H1 (cell line): ENCODE data around the gene SAMD4A. TPM values are rescaled to one million over a fixed set of nuclear protein-coding genes. Genes with fewer than 3 reads are reported as not detected.

Source experiments
- CTCF ChIA-PET: fragments of 300-600 bp; sonication (Branson Sonifier 250); formaldehyde crosslinking; loops from one replicate; lab custom pipeline; 2021; ENCODE audit not compliant: partially characterized antibody; lab: Charles Lee
- POLR2A ChIA-PET: fragments of 300-600 bp; sonication (Branson Sonifier 250); formaldehyde crosslinking; loops from one replicate; lab custom pipeline; 2021; ENCODE audit warnings: inconsistent platforms; ENCODE audit not compliant: partially characterized antibody; lab: Charles Lee
- DNase-seq, 2 experiments: peaks; one replicate each; pipeline versions ENCODE4 v3.0.0 to v3.0.0-alpha.2; 2010 to 2022; ENCODE audit warnings: low spot score in 2 of 2, low read depth in 1 of 2, mixed read lengths in 1 of 2
- FAIRE-seq: peaks from 2 replicates; lab custom pipeline; 2011; peaks lifted over from hg19 to GRCh38; lab: Jason Lieb, UNC
- H2AFZ ChIP-seq: 2 replicates; pipeline ENCODE4 v1.8.1; 2012; ENCODE audit warnings: low read length, inconsistent platforms
- H2AK5ac ChIP-seq: 2 replicates; pipeline ENCODE4 v1.6.1; 2013; ENCODE audit warnings: low read depth, low read length
- H2BK120ac ChIP-seq: replicated peaks from 2 replicates; pipeline ENCODE3; 2013; ENCODE audit warnings: low read depth, low read length, inconsistent platforms
- H2BK12ac ChIP-seq: 2 replicates; pipeline ENCODE4 v1.6.1; 2013; ENCODE audit warnings: low read depth, low read length
- H2BK15ac ChIP-seq: 2 replicates; pipeline ENCODE4 v1.6.1; 2013; ENCODE audit warnings: low read length
- H2BK20ac ChIP-seq: 2 replicates; pipeline ENCODE4 v1.6.1; 2013; ENCODE audit warnings: low read length
- H2BK5ac ChIP-seq: 2 replicates; pipeline ENCODE4 v1.6.1; 2013; ENCODE audit warnings: low read depth, low read length
- H3K14ac ChIP-seq: 2 replicates; pipeline ENCODE4 v1.6.1; 2013; ENCODE audit warnings: inconsistent platforms; ENCODE audit not compliant: insufficient read length
- H3K18ac ChIP-seq: 2 replicates; pipeline ENCODE4 v1.6.1; 2013; ENCODE audit warnings: low read length; ENCODE audit errors: extremely low read depth
- H3K23ac ChIP-seq: 2 replicates; pipeline ENCODE4 v1.6.1; 2013; ENCODE audit warnings: inconsistent platforms; ENCODE audit not compliant: insufficient read length
- H3K23me2 ChIP-seq: 2 replicates; pipeline ENCODE4 v1.6.1; 2013; ENCODE audit warnings: low read depth, low read length
- H3K27ac ChIP-seq: 2 replicates; pipeline ENCODE4 v1.6.1; 2011; ENCODE audit warnings: low read depth, low read length, inconsistent platforms
- H3K27me3 ChIP-seq, 4 experiments: replicated peaks in 1 of 4; 1 replicate in 1 of 4; 2 replicates in 3 of 4; pipeline versions ENCODE4 v1.6.1 to v1.8.1; 2011 to 2013; ENCODE audit warnings: low read length in 3 of 4, mild to moderate bottlenecking in 3 of 4, inconsistent platforms in 2 of 4, mixed read lengths in 2 of 4, moderate library complexity in 1 of 4; ENCODE audit not compliant: control insufficient read depth in 3 of 4, insufficient read depth in 3 of 4; ENCODE audit errors: extremely low read depth in 1 of 4
- H3K36me3 ChIP-seq, 4 experiments: 2 replicates each; pipeline versions ENCODE4 v1.6.1 to v1.8.1; 2011 to 2013; ENCODE audit warnings: mild to moderate bottlenecking in 4 of 4, low read length in 3 of 4, moderate library complexity in 2 of 4, control low read depth in 1 of 4, inconsistent platforms in 1 of 4; ENCODE audit not compliant: insufficient read depth in 4 of 4, control insufficient read depth in 2 of 4
- H3K4ac ChIP-seq: replicated peaks from 2 replicates; pipeline ENCODE3; 2013; ENCODE audit warnings: low read length, low read depth, mixed read lengths, inconsistent platforms; ENCODE audit not compliant: insufficient read length
- H3K4me1 ChIP-seq, 4 experiments: replicated peaks in 1 of 4; 1 replicate in 1 of 4; 2 replicates in 3 of 4; pipeline versions ENCODE4 v1.6.1 to v1.8.1; 2011 to 2013; ENCODE audit warnings: low read length in 3 of 4, inconsistent platforms in 2 of 4, mixed read lengths in 1 of 4; ENCODE audit not compliant: insufficient read depth in 4 of 4, control insufficient read depth in 3 of 4
- H3K4me2 ChIP-seq, 2 experiments: 2 replicates each; pipeline versions ENCODE4 v1.6.1 to v1.8.1; 2011 to 2013; ENCODE audit warnings: low read depth in 2 of 2, low read length in 2 of 2, control low read depth in 1 of 2, inconsistent platforms in 1 of 2, mild to moderate bottlenecking in 1 of 2; ENCODE audit not compliant: insufficient read depth in 1 of 2
- H3K4me3 ChIP-seq, 4 experiments: fragments of 200-600, 300-600 bp in 1 of 4; sonication (generic), shearing (Covaris generic), sonication (Bioruptor Twin) in 1 of 4; 2 replicates each; pipeline versions ENCODE4 v1.5.1 to v1.8.1; 2011 to 2016; ENCODE audit warnings: low read length in 4 of 4, low read depth in 3 of 4, control low read depth in 2 of 4, inconsistent platforms in 2 of 4, mild to moderate bottlenecking in 2 of 4, mixed read lengths in 1 of 4, moderate library complexity in 1 of 4; ENCODE audit not compliant: insufficient read depth in 2 of 4; ENCODE audit errors: extremely low read depth in 1 of 4
- H3K56ac ChIP-seq: replicated peaks from 2 replicates; pipeline ENCODE3; 2013; ENCODE audit warnings: low read depth, mild to moderate bottlenecking, mixed read lengths, low read length, inconsistent platforms; ENCODE audit not compliant: insufficient read length
- H3K79me1 ChIP-seq: 2 replicates; pipeline ENCODE4 v1.6.1; 2013; ENCODE audit warnings: low read depth, low read length, control low read depth
- H3K79me2 ChIP-seq, 2 experiments: 2 replicates each; pipeline versions ENCODE4 v1.6.1 to v1.8.1; 2012 to 2013; ENCODE audit warnings: low read length in 2 of 2, mild to moderate bottlenecking in 2 of 2, inconsistent platforms in 1 of 2; ENCODE audit not compliant: insufficient read depth in 2 of 2, control insufficient read depth in 1 of 2
- H3K9ac ChIP-seq, 4 experiments: replicated peaks in 1 of 4; 1 replicate in 1 of 4; 2 replicates in 3 of 4; pipeline versions ENCODE4 v1.6.1 to v1.8.1; 2011 to 2013; ENCODE audit warnings: low read depth in 3 of 4, low read length in 3 of 4, control low read depth in 2 of 4, mild to moderate bottlenecking in 2 of 4, moderate library complexity in 2 of 4, inconsistent platforms in 1 of 4; ENCODE audit errors: extremely low read depth in 1 of 4
- H3K9me3 ChIP-seq, 2 experiments: 2 replicates each; pipeline versions ENCODE4 v1.6.1 to v1.8.1; 2012 to 2013; ENCODE audit warnings: mild to moderate bottlenecking in 2 of 2, moderate library complexity in 2 of 2, control low read depth in 1 of 2, inconsistent platforms in 1 of 2, low read depth in 1 of 2, low read length in 1 of 2, mixed read lengths in 1 of 2; ENCODE audit not compliant: insufficient read depth in 2 of 2
- H4K20me1 ChIP-seq, 2 experiments: replicated peaks in 1 of 2; 2 replicates each; pipeline versions ENCODE3 to v1.8.1; 2011 to 2013; ENCODE audit warnings: inconsistent platforms in 2 of 2, low read length in 2 of 2, mild to moderate bottlenecking in 1 of 2; ENCODE audit not compliant: insufficient read depth in 2 of 2, control insufficient read depth in 1 of 2
- H4K5ac ChIP-seq: 2 replicates; pipeline ENCODE4 v1.6.1; 2013; ENCODE audit warnings: low read length, low read depth, mixed read lengths, inconsistent platforms; ENCODE audit not compliant: insufficient read length
- H4K8ac ChIP-seq: 2 replicates; pipeline ENCODE4 v1.8.0; 2013; ENCODE audit warnings: mild to moderate bottlenecking, moderate library complexity, low read length, inconsistent platforms; ENCODE audit not compliant: insufficient read depth; ENCODE audit errors: extremely low read depth
- H4K91ac ChIP-seq: replicated peaks from 2 replicates; pipeline ENCODE3; 2013; ENCODE audit warnings: low read length, mixed read lengths, inconsistent platforms; ENCODE audit not compliant: insufficient read length
- BCL11A ChIP-seq, 2 experiments: IDR thresholded peaks; one replicate each; pipeline ENCODE4 v1.6.1; 2011; ENCODE audit warnings: low read depth in 2 of 2, low read length in 2 of 2, mild to moderate bottlenecking in 2 of 2
- CHD1 ChIP-seq: IDR thresholded peaks from 2 replicates; pipeline ENCODE4 v1.6.1; 2012; ENCODE audit warnings: low read depth, low read length, improper control_type of control experiment
- E2F6 ChIP-seq: IDR thresholded peaks from 2 replicates; pipeline ENCODE4 v1.6.1; 2012; ENCODE audit warnings: inconsistent platforms
- EZH2 ChIP-seq: fragments of 200-600 bp; sonication (generic); IDR thresholded peaks from 2 replicates; pipeline ENCODE4 v1.7.1; 2012; ENCODE audit warnings: low read depth, mild to moderate bottlenecking, moderate library complexity, low read length, inconsistent platforms; ENCODE audit not compliant: severe bottlenecking
- FOSL1 ChIP-seq: IDR thresholded peaks from 2 replicates; pipeline ENCODE4 v1.6.1; 2011; ENCODE audit warnings: mild to moderate bottlenecking, low read depth, low read length, moderate library complexity; ENCODE audit not compliant: insufficient read depth
- HDAC6 ChIP-seq: IDR thresholded peaks from one replicate; pipeline ENCODE4 v1.7.1; 2012; ENCODE audit warnings: low read depth, mild to moderate bottlenecking, inconsistent platforms, low read length, moderate library complexity
- KDM5A ChIP-seq: fragments of 200-600 bp; IDR thresholded peaks from 2 replicates; pipeline ENCODE4 v1.7.1; 2012; ENCODE audit warnings: mild to moderate bottlenecking, low read length, inconsistent platforms, mixed read lengths
- RXRA ChIP-seq: IDR thresholded peaks from 2 replicates; pipeline ENCODE4 v1.6.1; 2011; ENCODE audit warnings: low read depth, mild to moderate bottlenecking, low read length, moderate library complexity; ENCODE audit not compliant: insufficient read depth
- SIRT6 ChIP-seq: IDR thresholded peaks from one replicate; pipeline ENCODE4 v1.7.1; 2012; ENCODE audit warnings: low read length, inconsistent platforms
- SIX5 ChIP-seq: IDR thresholded peaks from 2 replicates; pipeline ENCODE4 v1.6.1; 2011; ENCODE audit warnings: mild to moderate bottlenecking, low read depth, low read length
- ZNF274 ChIP-seq: IDR thresholded peaks from 2 replicates; pipeline ENCODE4 v1.7.0; 2012; ENCODE audit warnings: low read length, borderline replicate concordance; ENCODE audit errors: extremely low read depth
- WGBS, 2 experiments: shearing (Covaris generic) in 1 of 2; methylation state at CpG; one replicate each; pipeline versions ENCODE4 v1.1.6 to v1.1.7; 2013 to 2015; ENCODE audit warnings: low lambda C conversion rate in 2 of 2, mixed read lengths in 2 of 2, inconsistent platforms in 1 of 2, low coverage in 1 of 2, missing lambda C conversion rate in 1 of 2; ENCODE audit not compliant: insufficient replicate concordance in 2 of 2, insufficient coverage in 1 of 2, insufficient read length in 1 of 2; ENCODE audit errors: extremely low coverage in 1 of 2, missing lambda C conversion rate in 1 of 2; 5-methylcytosine and 5-hydroxymethylcytosine counted together
- polyA plus RNA-seq, 7 experiments: library from polyadenylated mRNA; depleted of rRNA in 3 of 7; stranded (reverse) in 5 of 7; unstranded in 2 of 7; fragments of >200 nt in 5 of 7; fragments of 200-250 nt in 2 of 7; gene quantifications; 1 replicate in 5 of 7; 2 replicates in 1 of 7; 4 replicates in 1 of 7; pipeline versions ENCODE4 v1.2.1 to v1.2.3, GENCODE V29; 2011 to 2013; ENCODE audit warnings: missing spikeins in 2 of 7, mixed read lengths in 2 of 7
- total RNA-seq: library from RNA; stranded (reverse); fragmentation: NEBNext Ultra II Directional; extraction: Animal tissue kit (Norgen Biotek cat#: 25700); gene quantifications from 2 replicates; pipeline ENCODE4 v1.2.1, GENCODE V29; 2021

SAMD4A gene
- total and polyA plus RNA-seq, 2 of the 8 experiments (the other 6 are each of a cell fraction or from before 2014, with no cell fraction given): 2.4 to 12.3 TPM

- Histone ChIP-seq H3K79me1 (no peaks in the 10 kb centered on the region), H2BK12ac (no peak overlapping the region), H4K8ac (no peak overlapping the region), H3K79me2 (0 out of 4 replicates have a peak, but pooled peaks cover 0 to 3% of the 10 kb centered on the region in 2 experiments), H3K4me2 (no peak overlapping the region), H3K14ac (no peak overlapping the region), H3K36me3 (no peaks in the 10 kb centered on the region), H3K9ac (no peak overlapping the region), H2AFZ (no peak overlapping the region), H3K56ac (no peak overlapping the region), H2BK20ac (no peak overlapping the region), H2BK120ac (no peak overlapping the region), H4K91ac (no peak overlapping the region), H3K27ac (no peak overlapping the region), H3K4ac (no peak overlapping the region), H3K4me1 (no peaks in the 10 kb centered on the region), H2BK15ac (no peak overlapping the region), H3K23me2 (no peaks in the 10 kb centered on the region), H3K23ac (no peak overlapping the region), H3K27me3 (no peaks in the 10 kb centered on the region), H2BK5ac (no peak overlapping the region), H3K4me3 (no peak overlapping the region), H3K18ac (no peak overlapping the region), H4K20me1 (no peaks in the 10 kb centered on the region), H3K9me3 (no peaks in the 10 kb centered on the region), H2AK5ac (no peak overlapping the region), H4K5ac (no peak overlapping the region)
- FAIRE-seq (no peak), DNase-seq (no peak)
- 94% methylated on average over 4 of the region's 4 CpGs; no CpG with 5 or more reads in 1 of the 2 experiments for WGBS, 2 experiments
- ChIA-PET CTCF (interaction anchor here (1.2 to 1.8 kb wide), 4 partner anchors 15 to 184 kb away, joined by 4 to 14 read pairs (median 8); no protein-coding TSS in a partner anchor), POLR2A (interaction anchor here (0.8 to 1.1 kb wide), 2 partner anchors 16 to 47 kb away, joined by 3 read pairs; no protein-coding TSS in a partner anchor)
- TF ChIP-seq CHD1 (no peak), HDAC6 (no peak), ZNF274 (no peak), EZH2 (no peak), RXRA (no peak), BCL11A (IDR thresholded peaks at IDR 0.05; ENCODE audit: low read depth in 2 of 2, low read length in 2 of 2) (no peak), KDM5A (no peak), FOSL1 (no peak), E2F6 (no peak), SIX5 (no peak), SIRT6 (no peak)
Observed at GRCh38 chr14:54589843-54590242, 22.9 kb downstream of the SAMD4A start.
